Esophagus squamous epithelium (tissue), 5 donors: ENCODE results near the gene N4BP3. TPM values are rescaled to one million over a fixed set of nuclear protein-coding genes. Genes with fewer than 3 reads are reported as not detected.
"Not testable (repeated sequence)": the region's sequence is repeated elsewhere in the genome, so short reads cannot be mapped to it uniquely, and the experiment has no call there.

Source experiments
- DNase-seq: peaks from one replicate; lab custom pipeline; 2025; lab: John Stamatoyannopoulos, UW
- H3K27ac ChIP-seq, 4 donors: fragments of 200-600 bp; sonication (generic); one replicate each; pipeline ENCODE4 v1.5.1; 2016 to 2019; ENCODE audit warnings: mild to moderate bottlenecking in 1 of 4
- H3K27me3 ChIP-seq, 4 donors: fragments of 200-600 bp; sonication (generic); 1 replicate in 3 of 4; 2 replicates in 1 of 4; pipeline versions ENCODE4 v1.5.1 to v1.6.0; 2017 to 2021; ENCODE audit warnings: antibody characterized with exemption in 1 of 4
- H3K36me3 ChIP-seq, 3 donors: fragments of 200-600 bp; sonication (generic); one replicate each; pipeline ENCODE4 v1.5.1; 2016 to 2019
- H3K4me1 ChIP-seq, 3 donors: fragments of 200-600 bp; sonication (generic); one replicate each; pipeline ENCODE4 v1.5.1; 2017 to 2019
- H3K4me3 ChIP-seq, 4 donors: fragments of 200-600 bp; sonication (generic); 1 replicate in 3 of 4; 2 replicates in 1 of 4; pipeline ENCODE4 v1.5.1; 2016 to 2019; ENCODE audit warnings: mild to moderate bottlenecking in 2 of 4, moderate library complexity in 1 of 4
- H3K9me3 ChIP-seq, 3 donors: fragments of 200-600 bp; sonication (generic); one replicate each; pipeline ENCODE4 v1.5.1; 2016 to 2019
- CTCF ChIP-seq, 6 experiments: fragments of 450-650 bp in 4 of 6; fragments of 200-600 bp in 2 of 6; sonication (generic) in 2 of 6; IDR thresholded peaks; one replicate each; pipeline ENCODE4 v1.5.1; 2016 to 2019; ENCODE audit warnings: antibody characterized with exemption in 6 of 6, mild to moderate bottlenecking in 4 of 6, moderate library complexity in 4 of 6
- POLR2A ChIP-seq, 4 donors: fragments of 450-650 bp; IDR thresholded peaks; one replicate each; pipeline ENCODE4 v1.6.1; 2017; ENCODE audit warnings: antibody characterized with exemption in 4 of 4, mild to moderate bottlenecking in 4 of 4, moderate library complexity in 3 of 4
- WGBS, 2 donors: methylation state at CpG; one replicate each; pipeline ENCODE4 v1.1.5; 2018; 5-methylcytosine and 5-hydroxymethylcytosine counted together
- intact Hi-C: fragments of 100-400 bp; cut with DNase I; formaldehyde crosslinking; loops from one replicate; pipeline ENCODE4 v1.15.0; 2022
- total RNA-seq, 4 donors: library from RNA; depleted of rRNA; stranded (reverse); fragments of >200 nt; gene quantifications; one replicate each; pipeline ENCODE4 v1.1.0, GENCODE V29; 2016
- donor health status: DM: yes; HTN: yes; CAD: no.

The N4BP3 gene
- total RNA-seq, 4 donors from 2014 or later: 14.0 to 32.6 (median 16.1) TPM

GRCh38 chr5:178123094-178123965, 10.0 kb downstream of the N4BP3 start:
- peaks cover 0 to 37% (median 8%) of the 10 kb centered on the region in 3 donors for H3K36me3 ChIP-seq
- intact Hi-C loops: no loop called here
- no peak for DNase-seq
- no peaks in the 10 kb centered on the region for H3K9me3 ChIP-seq
- WGBS, 2 donors: 50 to 62% methylated on average over 1 to 6 of the region's 13 CpGs
- TF ChIP-seq CTCF (IDR thresholded peaks at IDR 0.05) (no peak), POLR2A (IDR thresholded peaks at IDR 0.05) (no peak)
- H3K4me1 ChIP-seq: peaks cover 26 to 92% (median 43%) of the 10 kb centered on the region in 3 donors
- no peak overlapping the region for H3K4me3 ChIP-seq
- H3K27me3 ChIP-seq: peaks cover 0 to 2% (median 0%) of the 10 kb centered on the region in 4 donors
- H3K27ac ChIP-seq: peak overlapping the region; percentile 72 to 91 (median 84)

- no peak for TF ChIP-seq POLR2A (IDR thresholded peaks at IDR 0.05)
- TF ChIP-seq CTCF (IDR thresholded peaks at IDR 0.05): no peak
Measured at GRCh38 chr5:178123966-178124925, 10.9 kb downstream of the N4BP3 start.

GRCh38 chr5:178125253-178125906, 12.0 kb downstream of the N4BP3 start:
- no peak for DNase-seq
- TF ChIP-seq CTCF (IDR thresholded peaks at IDR 0.05): no peak
- TF ChIP-seq POLR2A (IDR thresholded peaks at IDR 0.05): no peak
- peaks cover 0 to 27% (median 8%) of the 10 kb centered on the region in 3 donors for H3K36me3 ChIP-seq
- no peaks in the 10 kb centered on the region for H3K27me3 ChIP-seq
- no peaks in the 10 kb centered on the region for H3K9me3 ChIP-seq
- intact Hi-C loops: no loop called here
- 62 to 67% methylated on average over 9 to 10 of the region's 10 CpGs for WGBS, 2 donors
- peaks cover 36 to 90% (median 43%) of the 10 kb centered on the region in 3 donors for H3K4me1 ChIP-seq
- peak overlapping the region; percentile 72 to 91 (median 84) for H3K27ac ChIP-seq
- no peak overlapping the region for H3K4me3 ChIP-seq

More at GRCh38 chr5:178123966-178124925, 10.9 kb downstream of the N4BP3 start:
- no peaks in the 10 kb centered on the region for H3K9me3 ChIP-seq
- intact Hi-C loops: no loop called here
- peaks cover 0 to 37% (median 8%) of the 10 kb centered on the region in 3 donors for H3K36me3 ChIP-seq
- 24 to 44% methylated on average over 5 to 12 of the region's 18 CpGs for WGBS, 2 donors
- no peak for DNase-seq
- no peaks in the 10 kb centered on the region for H3K27me3 ChIP-seq
- peaks cover 26 to 90% (median 43%) of the 10 kb centered on the region in 3 donors for H3K4me1 ChIP-seq
- H3K4me3 ChIP-seq: peak overlapping the region in 1 of 4 donors; percentile 7
- H3K27ac ChIP-seq: peak overlapping the region; percentile 72 to 91 (median 84)

GRCh38 chr5:178126556-178126955, 13.2 kb downstream of the N4BP3 start:
- 68 to 71% methylated on average over 3 of the region's 3 CpGs for WGBS, 2 donors
- no peak for TF ChIP-seq CTCF (IDR thresholded peaks at IDR 0.05)
- no peak for TF ChIP-seq POLR2A (IDR thresholded peaks at IDR 0.05)
- no peaks in the 10 kb centered on the region for H3K27me3 ChIP-seq
- intact Hi-C loops: no loop called here
- H3K4me1 ChIP-seq: peaks cover 32 to 81% (median 33%) of the 10 kb centered on the region in 3 donors
- no peak overlapping the region for H3K4me3 ChIP-seq
- H3K9me3 ChIP-seq: no peaks in the 10 kb centered on the region
- peak overlapping the region in 1 of 4 donors; percentile 48 for H3K27ac ChIP-seq
- no peak for DNase-seq
- H3K36me3 ChIP-seq: peaks cover 0 to 16% (median 7%) of the 10 kb centered on the region in 3 donors

GRCh38 chr5:178127300-178128009, 14.1 kb downstream of the N4BP3 start:
- H3K27me3 ChIP-seq, H3K4me3 ChIP-seq, H3K36me3 ChIP-seq, H3K9me3 ChIP-seq, intact Hi-C loops, DNase-seq: not testable (repeated sequence)
- Histone ChIP-seq H3K27ac (peak overlapping the region in 2 of 4 donors; percentile 10 to 48), H3K4me1 (peaks cover 28 to 81% (median 36%) of the 10 kb centered on the region in 3 donors)
- WGBS, 2 donors: 71 to 91% methylated on average over 8 to 13 of the region's 14 CpGs
